NCI-H187 treated with DMSO at 0.1 percent for 48 hours (cell line): ENCODE results near the gene PPTC7.
"Not testable (repeated sequence)": the region's sequence is repeated elsewhere in the genome, so short reads cannot be mapped to it uniquely, and the experiment has no call there.

Source experiments
- DNase-seq: peaks from one replicate; lab custom pipeline; 2025; lab: John Stamatoyannopoulos, UW

Gene PPTC7

DNA sequence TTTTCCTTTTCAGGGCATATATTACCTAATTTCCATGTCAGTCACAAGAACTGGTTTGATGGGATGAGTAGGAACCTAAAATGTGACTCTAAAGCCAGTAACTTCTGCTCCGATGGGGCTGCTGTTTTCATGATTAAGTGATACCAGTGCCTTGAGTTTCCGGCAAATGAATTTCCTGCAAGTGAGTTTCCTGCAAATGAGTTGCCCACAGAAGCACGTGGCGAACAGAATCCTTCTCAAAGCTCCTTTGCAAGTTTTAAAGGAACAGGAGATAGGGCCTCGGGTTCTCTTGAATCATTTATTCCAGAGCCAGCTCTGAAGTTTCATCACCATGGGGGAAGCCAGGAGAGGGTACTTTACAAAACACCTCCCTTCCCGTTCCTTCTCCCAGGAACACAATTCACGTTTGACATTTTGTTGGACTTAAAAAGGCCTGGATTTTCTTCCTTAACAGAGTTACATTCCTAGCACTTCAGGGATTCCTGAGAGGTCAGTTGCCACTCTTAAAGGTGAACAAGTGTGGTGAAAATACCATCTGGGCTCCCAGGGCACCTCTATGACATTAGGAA is 2.2 kb upstream of the PPTC7 start:
- no peak for DNase-seq

DNA sequence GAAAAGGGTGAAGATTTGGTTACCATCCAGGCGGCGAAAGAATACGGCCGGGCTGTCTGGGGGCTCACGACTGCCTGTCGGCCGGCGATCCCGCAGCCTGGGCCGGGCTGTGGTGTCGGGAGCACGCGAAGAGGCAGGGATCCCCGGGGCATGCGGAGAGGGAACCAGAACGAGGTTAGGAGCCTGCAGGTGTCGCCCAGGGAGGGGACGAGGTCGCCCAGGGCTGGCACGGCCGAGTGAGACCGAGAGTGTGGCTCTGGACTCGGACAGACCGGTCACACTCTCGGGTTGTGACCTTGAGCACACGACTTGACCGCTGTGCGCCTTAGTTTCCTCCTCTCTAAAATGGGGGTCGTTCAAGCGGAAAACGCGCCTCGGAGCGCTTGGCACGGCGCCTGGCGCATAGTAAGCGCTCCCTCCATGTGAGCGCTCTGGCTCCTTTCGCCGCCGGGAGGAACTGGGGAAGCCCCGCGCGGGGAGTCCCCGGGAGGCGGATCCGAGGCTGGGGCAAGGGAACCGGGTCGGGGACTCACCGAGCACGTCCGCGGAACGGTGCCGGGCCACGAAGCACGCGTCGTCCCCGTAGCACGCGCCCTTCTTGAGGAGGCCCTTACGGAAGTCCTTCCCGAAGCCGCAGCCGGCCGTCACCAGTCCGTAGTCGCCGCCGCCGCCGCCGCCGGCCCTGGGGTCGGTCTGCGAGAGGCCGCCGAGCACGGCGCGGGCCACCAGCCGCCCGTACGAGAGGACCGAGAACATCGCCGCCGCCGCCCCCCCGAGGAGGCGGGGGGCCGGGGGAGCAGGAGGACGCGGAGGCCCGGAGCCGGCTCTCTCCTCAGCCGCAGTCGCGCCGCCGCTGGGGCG is 612 bp downstream of the PPTC7 start:
- no peak for DNase-seq

DNA sequence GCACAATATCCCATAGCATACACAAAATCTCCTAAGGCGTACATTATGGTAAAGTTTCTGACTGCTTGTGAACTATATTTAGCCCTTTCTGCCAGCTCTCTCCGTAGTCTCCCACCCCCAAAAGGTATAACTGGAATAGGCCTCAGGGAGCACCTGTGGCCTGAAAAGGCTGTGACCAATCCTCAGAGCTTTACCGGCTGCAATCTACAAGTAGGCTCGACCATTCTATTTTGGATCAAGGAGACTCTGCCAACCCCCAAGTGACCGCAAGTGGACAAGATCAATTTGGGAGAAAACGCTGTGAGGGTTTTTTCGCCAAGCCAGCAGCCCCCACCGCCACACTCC is 1.2 kb downstream of the PPTC7 start:
- DNase-seq, result no peak

DNA sequence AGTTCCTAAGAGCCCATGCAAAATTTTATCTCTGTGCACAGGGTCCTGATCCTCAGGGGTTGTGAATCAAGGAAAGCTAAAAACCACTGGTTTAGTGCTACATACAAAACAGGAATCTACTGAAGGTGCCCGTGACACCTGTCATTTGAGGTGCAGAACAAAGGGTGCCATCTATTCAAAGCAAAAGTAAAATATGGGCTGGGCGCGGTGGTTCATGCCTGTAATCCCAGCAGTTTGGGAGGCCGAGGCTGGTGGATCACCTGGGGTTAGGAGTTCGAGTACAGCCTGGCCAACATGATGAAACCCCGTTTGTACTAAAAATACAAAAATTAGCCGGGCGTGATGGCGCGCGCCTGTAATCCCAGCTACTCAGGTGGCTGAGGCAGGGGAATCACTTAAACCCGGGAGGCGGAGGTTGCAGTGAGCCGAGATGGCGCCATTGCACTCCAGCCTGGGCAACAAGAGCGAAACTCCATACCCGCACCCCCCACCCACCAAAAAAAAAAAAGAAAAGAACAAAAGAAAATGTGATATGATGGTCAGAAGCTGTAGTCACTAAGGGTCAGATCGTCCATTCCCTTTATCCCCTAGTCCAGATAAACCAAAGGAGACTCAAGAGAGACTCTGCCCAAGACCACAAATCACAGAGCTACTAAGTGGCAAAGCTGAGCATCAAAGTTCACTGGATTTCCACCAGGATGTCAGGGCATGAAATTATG is 3.4 kb downstream of the PPTC7 start:
- DNase-seq, result no peak

DNA sequence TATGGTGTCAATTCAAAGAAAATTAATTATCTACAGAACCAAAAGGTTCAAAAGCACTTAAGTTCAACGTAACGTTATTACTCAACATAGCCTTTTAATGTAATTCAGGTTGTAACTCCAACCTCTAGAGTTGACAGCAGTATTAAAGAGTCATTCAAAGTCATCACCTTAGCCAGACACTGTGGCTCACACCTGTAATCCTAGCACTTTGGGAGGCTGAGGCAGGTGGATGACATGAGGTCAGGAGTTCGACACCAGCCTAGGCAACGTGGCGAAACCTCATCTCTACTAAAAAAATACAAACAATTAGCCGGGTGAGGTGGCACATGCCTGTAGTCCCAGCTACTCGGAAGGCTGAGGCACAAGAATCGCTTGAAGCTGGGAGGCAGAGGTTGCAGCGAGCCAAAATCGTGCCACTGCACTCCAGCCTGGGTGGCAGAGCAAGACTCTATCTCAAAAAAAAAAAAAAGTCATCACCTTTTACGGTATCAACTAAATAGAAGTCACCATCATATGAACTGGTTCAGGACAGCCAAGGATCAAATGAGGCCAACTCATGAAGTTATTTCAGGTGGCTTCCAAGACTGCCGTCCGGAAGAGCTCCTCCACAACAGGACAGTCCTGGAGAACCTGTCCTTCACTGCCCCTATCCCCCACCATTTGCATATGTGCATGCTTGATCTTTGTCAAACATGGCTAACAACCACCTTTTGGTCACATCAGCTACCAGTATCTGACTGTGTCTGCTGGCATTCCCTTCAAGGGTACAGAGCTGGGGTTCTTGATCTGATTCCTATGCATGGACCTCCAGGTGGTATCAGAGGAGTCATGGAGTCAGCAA is 4.2 kb downstream of the PPTC7 start:
- DNase-seq, result no peak

DNA sequence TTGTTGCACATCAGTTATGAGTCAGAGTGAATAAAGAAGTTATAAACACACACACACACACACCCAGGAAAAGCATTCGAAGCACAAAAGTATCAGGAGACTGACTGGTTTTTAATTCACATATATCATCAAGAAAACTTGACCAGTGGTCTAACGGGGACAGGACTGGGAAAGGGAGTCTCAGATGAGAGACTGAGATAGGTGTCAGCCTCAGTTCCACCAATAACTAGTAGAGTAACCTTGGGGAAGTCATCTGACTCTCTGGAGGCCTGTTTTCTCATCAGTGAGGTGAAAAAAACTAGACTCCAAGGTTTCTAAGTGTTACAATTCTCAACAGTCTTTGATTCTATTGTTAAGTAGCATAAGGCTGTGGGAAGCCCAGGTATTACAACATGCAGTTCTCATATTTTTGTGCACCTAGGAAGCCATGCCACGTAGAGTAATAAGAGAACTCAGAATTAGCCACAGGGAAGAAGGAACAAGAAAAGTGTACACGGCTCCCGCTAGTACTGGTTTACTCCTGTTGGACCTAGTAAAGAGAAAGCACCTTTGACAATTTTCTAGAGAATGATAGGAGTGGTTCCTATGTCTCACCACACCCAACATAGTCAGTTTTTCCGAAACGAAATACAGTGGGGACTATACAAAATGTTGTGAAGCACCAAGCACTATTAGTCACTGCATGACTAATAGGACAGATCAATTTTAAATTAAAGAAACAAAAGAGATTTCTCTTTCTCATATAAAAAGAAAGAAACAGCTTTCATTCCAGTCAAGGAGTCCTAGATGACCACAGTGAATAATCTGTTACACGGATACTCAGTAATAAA is 5.0 kb downstream of the PPTC7 start:
- no peak for DNase-seq

- no peak for DNase-seq
Measured at GRCh38 chr12:110576504-110576903, 6.6 kb downstream of the PPTC7 start.

- DNase-seq, result no peak
Measured at GRCh38 chr12:110575326-110575725, 7.8 kb downstream of the PPTC7 start.

DNA sequence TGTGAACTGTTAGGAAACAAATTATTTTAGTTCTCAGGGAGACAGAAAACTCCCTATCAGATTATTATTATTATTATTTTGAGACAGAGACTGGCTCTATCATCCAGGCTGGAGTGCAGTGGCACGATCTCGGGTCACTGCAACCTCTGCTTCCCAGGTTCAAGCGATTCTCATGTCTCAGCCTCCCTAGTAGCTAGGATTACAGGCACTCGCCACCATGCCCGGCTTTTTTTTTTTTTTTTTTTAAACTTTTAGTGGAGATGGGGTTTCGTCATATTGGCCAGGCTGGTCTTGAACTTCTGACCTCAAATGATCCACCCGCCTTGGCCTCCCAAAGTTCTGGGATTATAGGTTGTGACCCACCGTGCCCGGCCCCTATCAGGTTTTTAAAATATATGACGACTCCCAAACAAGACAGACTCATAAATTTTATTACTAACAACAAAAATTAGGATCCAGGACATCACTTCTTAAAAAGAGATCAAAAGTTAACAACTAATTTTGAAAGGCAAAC is 8.3 kb downstream of the PPTC7 start:
- DNase-seq, result not testable (repeated sequence)

GRCh38 chr12:110574044-110574443 is 9.1 kb downstream of the PPTC7 start:
- DNase-seq, result no peak

GRCh38 chr12:110570798-110571197 is 12.3 kb downstream of the PPTC7 start:
- DNase-seq, result not testable (repeated sequence)

- not testable (repeated sequence) for DNase-seq
Measured at GRCh38 chr12:110569838-110570237, 13.3 kb downstream of the PPTC7 start.

- no peak for DNase-seq
Measured at GRCh38 chr12:110568752-110569151, 14.4 kb downstream of the PPTC7 start.

GRCh38 chr12:110566993-110567392 is 16.1 kb downstream of the PPTC7 start:
- DNase-seq, result no peak

GRCh38 chr12:110565894-110566871 is 16.9 kb downstream of the PPTC7 start:
- DNase-seq, result no peak

GRCh38 chr12:110564471-110564991 is 18.6 kb downstream of the PPTC7 start:
- no peak for DNase-seq

DNA sequence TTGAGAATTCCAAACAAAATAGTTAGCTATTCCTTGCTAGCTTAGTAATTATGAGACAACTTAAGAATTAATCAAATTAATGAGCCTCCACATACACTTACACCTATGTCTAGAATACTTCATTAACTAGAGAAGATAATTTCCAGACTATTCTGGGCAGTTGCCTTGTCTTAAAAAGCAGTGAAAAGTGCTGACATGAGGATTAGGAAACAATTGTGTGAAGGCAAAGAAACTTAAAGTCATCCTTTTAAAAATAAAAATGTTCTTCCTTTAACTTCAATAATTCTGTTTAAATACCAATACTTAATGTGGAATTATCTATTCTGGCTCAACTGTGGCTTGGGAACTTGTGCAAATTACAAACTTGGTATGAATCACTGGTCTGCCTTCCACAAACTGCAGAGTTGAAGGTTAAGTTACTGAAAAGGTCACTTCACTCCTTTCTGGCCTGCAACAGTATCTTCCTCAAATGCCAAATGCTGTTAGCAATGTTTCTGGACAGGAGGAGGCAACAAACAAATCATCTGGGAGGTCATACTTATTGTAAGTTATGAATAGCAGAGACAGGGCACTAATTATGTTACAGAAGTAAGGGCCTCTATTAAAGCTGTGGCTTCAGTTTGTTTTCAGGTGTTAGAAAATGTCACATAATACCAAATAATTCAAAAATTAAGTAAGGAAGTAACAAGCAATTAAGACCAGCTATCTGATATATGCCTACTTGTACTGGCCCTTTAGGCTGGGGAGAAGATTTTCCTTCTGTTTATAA is 19.2 kb downstream of the PPTC7 start:
- DNase-seq, result no peak

DNA sequence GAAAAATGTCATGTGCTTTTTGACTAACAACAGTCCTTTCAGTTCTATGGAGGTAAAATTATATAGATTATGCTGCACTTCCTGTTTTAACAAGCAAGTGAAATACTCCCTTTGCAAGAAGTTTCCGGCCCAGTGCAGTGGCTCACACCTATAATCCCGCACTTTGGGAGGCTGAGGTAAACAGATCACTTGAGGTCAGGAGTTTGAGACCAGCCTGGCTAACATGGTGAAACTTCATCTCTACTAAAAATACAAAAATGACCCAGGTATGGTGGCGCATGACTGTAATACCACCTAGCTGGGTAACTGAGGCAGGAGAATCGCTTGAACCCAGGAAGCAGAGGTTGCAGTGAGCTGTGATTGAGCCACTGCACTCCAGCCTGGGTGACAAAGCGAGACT is 20.7 kb downstream of the PPTC7 start:
- not testable (repeated sequence) for DNase-seq
